Activated T-helper 9 cell treated with anti-CD3 and anti-CD28 coated beads, Interleukin-2, amount 50 U/mL, for 16 hours (primary cell): ENCODE data around the gene COMMD1.
"Not testable (repeated sequence)": the region's sequence is repeated elsewhere in the genome, so short reads cannot be mapped to it uniquely, and the experiment has no call there.

ENCODE experiments used
- DNase-seq: peaks from one replicate; pipeline ENCODE4 v3.0.0-alpha.2; 2020; ENCODE audit warnings: low read depth

COMMD1 gene

DNA sequence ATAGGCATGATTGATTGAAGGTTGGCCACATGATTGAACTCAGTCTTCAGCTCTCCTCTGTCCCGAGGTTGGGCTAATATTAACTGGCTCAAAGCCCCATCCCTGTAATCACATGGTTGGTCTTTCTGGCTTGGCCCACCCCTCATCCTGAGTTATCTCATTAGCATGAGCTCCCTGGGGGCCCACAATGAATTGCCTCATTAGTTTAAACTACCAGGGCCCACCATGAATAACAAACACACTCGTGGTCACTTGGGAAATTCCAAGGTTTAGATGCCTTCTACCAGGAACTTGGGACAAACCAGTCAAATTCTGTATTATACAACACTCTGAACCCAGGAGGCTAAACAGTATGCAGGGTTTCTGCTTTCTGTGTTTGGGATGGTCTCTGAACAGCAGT is 168.8 kb downstream of the COMMD1 start:
- no peak for DNase-seq

DNA sequence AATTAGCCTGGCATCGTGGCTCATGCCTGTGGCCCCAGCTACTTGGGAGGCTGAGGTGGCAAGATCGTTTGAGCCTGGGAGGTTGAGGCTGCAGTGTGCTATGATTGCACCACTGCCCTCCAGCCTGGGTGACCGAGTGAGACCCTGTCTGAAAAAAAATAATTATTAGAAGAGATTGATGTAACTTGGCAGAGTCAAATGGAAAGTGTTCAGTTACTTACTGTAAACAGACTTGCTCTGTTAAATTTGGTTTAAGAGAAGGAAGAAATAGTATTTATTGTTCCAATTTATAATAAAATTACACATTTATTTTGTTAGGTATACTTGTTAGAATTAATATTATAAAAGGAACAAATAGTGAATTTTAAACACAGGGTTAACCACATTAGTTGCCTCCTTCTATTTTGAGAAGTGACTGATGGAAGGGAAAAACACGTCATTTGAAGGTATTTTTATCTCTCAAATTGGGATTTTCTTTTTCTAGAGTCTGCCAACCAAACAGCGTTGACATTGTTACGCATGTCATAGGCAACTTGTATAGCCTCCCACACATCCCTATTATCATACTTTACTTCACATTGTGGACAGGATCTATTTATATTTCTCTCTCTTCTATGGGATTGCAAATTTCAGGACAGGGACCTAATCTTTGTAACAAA is 171.6 kb downstream of the COMMD1 start:
- no peak for DNase-seq

DNA sequence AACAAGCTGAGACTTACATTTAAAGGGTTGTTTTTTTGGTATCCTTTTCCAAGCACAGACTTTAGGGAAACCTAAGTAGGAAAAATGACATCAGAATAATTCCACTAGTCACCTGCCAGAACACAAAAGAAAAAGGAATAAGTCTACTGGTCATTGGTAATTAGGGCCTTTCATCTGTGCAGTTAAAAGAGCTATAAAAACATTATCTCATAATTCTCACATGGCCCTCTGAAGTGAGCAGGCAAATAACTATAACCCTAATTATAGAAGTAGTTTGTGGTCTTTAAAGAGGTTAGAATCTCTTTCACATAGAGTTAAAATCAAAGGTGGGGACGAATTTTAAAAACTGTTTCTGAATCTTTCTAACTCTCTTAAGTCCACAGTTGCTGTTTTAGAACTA is 179.3 kb downstream of the COMMD1 start:
- no peak for DNase-seq

DNA sequence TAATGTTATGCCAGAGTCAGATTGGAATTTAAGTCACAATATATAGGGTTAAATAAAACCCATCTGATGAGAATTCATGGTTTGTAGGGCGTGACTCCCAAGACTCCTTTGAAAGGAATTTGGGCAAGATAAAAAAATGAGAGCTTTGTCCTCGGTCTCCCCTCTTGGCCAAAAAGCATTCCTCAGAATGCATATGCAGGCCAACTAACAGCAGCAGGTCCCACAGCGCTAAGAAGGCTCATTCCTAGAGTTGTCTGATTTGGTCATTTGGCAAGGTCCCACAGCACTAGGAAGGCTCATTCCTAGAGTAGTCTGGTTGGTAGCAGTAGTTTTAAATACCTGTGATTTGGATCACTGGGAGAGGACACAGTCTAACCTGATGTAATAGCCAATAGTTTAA is 184.2 kb downstream of the COMMD1 start:
- DNase-seq, result no peak

DNA sequence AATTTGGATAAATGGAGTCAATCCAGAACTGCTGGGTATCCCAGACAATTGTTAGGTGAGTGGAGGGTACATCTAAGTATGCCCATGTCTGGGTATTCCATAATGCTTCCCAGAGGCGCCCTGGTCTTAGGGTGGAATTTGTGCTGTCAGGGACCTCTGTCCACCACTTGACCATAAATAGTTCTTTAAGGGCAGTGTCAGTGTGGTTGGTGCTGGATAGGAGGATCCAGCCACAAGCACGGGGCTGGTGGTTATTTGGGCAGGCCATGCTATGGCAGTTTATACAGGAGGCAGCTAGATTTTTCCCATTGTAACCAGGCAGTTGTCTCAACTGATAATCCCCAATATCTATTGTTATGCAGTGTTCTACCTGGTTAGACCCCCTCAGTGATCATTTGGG is 186.0 kb downstream of the COMMD1 start:
- no peak for DNase-seq

DNA sequence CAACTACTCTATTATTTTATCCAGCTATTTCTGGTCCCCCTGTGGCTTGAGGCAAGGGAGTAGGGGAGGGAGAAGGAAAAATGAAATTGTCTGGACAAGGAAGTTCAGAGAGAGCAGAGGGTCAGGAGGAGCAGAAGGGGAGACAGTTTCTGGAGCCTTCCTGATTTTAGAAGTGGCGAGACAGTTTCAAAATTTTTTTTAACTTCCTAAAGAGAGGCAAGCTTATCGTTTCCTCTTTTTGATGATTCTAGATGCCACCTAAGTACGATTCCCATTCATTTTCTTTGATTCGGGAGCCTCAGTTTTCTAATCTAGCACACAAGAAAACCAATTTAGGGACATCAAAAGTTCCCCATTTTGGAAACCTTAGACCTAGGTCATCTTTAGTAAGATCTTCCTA is 193.6 kb downstream of the COMMD1 start:
- DNase-seq, result no peak

DNA sequence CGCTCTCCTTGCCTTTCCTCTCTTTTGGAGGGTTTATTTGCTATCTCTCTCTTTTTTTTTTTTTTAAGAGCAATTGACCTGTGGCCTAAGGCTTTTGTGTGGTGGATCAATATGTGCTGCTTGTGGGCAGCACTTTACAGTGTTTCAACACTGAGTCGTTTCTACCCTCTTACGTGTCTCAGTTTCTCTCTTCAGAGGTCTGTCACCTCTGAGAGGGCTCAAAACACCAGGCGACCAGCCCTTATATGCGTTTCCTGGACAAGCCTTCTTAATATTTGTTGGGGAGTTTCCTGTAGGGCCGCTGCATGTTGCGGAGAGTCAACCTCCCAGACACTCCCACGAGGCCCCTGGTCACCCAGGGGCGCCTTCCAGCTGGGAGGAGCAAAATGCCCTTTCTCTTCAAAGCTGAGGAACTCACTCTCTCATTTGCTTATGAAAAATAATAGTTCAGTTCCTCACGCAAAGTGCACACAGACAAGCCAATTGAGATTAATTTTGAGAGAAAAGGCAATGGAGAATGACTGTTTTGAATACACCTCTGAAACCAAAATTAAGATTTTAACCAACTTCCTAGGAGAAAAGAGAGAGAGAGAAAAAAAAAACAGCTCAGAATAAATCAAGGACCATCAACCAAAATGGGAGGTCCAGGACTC is 194.2 kb downstream of the COMMD1 start:
- DNase-seq, result no peak

DNA sequence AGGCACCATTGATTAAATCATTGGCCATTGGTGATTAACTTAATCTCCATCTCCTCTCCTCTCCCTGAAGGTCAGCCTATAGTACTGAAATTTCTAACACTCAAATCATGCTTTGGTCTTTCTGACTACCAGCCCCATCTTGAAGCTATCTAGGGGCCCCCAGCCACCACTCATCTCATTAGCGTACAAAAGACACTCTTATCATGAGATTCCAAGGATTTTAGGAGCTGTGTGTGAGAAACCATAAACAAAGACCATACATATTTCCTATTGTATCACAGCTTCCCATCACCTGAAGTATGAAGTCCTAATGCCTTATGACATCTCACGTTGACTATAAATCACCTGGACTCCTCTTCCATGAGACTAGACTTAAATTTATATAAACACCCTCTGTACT is 196.4 kb downstream of the COMMD1 start:
- DNase-seq, result no peak

DNA sequence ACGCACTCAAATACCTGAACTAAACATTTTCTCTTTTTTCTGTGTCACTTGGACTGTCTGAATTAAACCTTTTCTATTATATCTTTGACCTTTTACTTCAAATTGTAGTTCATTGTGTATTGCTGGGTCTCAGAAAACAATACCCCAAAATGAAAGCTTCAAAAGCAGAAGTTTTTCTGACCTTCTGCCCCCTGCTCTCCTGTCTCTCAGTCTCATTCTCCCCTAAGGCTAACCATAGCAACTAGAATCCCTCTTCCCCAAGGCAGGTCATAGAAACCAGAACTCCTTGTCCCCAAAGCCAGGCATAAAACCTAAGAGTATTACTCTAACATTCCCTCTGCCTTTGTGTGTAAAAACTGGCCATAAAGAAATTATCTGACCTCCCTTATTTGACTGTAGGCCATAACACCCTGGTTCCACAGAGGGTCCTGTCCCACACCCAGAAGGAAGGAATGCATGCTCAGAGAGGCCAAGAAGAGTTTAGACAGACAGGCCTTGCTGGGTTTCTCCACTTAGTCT is 197.0 kb downstream of the COMMD1 start:
- no peak for DNase-seq

DNA sequence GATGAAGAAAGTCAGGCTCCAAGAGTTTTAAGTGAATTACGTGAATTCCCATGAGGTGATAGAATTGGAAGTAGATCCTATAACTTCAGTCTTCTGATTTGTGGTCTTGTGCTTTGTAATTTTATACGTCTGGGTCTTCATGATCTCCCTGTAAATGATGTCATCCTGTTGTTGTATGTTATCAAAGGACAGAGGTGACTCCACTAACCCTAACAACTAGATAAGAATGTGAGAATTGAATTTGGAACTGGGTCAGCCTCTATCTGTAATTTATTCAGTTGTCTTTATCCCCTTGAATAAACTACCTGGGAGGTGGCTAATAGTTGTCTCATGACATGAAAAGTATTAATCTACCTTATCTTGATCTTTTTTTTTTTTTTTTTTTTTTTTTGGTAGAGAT is 204.1 kb downstream of the COMMD1 start:
- DNase-seq, result no peak

DNA sequence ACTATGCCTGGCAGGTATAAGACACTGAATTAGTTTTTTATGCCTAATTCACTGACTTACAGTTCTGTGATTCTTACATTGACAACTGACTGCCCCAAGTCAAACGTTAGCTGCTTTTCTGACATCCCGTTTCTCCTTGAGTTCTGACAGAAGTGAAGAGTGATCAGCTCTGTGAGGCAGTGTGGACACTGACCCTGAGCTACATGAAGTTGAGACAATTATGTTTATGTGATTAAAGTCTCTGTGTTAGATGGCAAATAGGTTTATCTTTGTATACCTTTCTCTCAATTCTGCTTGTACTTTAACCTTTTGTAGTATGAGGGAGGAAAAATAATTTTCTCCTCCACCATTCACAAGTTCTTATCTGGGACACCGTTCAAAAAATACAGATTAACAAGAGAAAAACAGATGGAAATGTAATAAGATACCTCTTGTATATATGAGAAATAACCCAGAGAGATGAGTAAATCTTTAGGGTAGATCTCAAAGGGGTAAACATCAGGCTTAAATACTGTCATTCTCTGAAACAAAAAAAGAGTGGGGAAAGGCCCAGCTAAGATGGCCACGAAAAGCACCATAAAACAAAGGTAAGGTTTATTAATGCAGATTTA is 205.0 kb downstream of the COMMD1 start:
- DNase-seq, result no peak

DNA sequence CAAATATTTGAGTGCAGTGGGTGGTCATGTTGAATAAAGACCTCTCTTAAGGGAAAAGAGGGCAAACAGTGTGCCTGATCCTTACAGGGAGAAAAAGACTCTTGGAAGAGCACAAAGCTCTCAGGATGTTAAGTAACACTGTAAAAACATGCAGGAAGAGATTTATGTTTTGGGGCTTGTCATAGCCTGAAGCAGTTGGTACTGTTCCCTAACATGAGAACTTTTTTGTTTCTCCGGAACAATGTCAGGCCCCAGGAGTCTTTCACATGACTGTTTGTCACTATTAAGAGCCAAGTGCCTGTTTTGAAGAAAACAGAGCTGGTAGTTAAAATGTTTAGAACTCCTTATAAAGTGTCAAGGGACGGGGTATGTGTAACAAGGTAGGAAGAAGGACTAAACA is 206.7 kb downstream of the COMMD1 start:
- DNase-seq, result no peak

DNA sequence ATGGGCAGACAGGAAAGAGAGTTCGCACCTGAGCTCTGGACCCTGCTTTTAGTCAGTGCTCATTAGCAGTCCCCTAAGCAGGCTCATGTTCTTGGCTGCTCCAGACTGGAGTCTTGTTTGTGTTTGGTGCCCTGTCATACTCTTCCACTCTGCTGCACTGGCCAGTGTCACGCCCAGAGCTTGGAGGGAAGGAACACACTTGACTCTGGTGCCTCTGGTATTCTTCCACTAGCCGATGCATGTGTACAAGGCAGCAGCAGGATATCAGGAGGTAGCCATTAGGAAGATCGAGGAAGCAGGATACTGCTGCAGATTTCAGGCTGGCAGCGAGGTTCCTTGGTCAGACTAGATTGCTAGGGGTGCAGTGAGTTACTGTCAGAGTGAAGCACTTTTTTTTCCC is 209.1 kb downstream of the COMMD1 start:
- no peak for DNase-seq

DNA sequence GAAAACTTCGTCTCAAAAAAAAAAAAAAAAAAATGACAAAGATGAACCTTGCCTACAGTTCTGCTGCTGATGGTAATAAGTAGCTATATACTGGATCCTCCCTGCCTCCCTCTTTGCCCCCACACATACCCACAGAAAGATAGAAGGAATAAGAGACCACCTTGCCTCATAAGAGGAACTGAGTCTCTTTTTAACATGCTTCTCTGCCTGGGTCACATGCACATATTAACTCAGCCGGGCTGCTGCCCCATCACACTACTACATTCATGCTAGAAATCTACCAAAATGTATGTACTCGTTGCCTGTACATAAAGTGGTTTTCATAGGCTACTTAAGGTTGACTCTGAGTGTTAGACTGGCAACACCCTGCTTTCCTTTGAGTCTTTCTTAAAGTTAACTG is 211.5 kb downstream of the COMMD1 start:
- no peak for DNase-seq

DNA sequence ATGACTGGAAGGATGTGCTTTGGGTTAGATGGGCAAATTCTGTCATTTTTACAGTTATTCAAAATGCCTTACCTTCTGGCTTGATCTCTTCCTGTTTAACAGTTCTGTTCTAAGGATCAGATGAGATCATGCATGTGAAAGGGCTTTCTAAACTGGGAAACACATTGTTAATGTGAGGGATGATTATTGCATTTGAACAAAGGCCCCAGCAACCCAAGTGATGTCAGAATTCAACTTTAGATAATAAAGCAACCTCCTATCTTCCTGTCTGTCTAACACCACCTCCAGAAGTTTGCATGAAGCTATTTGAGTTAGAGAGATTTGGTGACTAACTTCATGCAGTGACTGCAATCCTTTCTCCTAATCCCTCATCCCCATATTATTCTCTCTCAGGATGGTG is 212.7 kb downstream of the COMMD1 start:
- DNase-seq, result no peak

DNA sequence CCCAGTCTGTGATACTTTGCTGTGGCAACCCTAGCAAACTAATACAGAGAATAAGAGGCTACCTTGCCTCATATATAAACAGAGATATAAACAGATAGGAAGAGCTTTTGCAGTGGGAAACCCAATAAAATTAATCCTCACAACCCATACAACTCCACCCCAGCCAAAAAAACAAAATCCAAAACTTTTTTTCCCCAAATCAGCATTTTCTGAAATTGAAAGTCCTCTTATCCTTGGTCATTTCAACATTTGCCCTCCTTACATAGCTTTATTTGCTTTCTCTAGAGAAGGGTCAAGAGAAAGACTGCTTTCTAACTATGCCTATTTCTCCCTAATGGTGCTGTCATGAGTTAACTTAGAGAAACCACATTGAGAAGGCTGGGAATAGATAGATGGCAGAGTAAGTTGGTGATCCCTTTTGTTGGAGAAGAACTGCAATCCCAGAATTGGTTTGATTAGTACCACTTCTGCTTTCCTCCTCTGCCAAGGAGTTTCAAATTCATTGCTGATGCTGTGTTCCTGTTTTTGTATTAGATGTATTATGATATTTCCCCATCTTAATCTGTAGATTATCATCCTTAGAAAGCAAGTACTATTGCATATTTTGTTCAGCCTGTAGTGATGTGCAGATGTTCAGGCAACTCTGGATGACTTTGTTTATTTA is 214.0 kb downstream of the COMMD1 start:
- DNase-seq, result no peak

DNA sequence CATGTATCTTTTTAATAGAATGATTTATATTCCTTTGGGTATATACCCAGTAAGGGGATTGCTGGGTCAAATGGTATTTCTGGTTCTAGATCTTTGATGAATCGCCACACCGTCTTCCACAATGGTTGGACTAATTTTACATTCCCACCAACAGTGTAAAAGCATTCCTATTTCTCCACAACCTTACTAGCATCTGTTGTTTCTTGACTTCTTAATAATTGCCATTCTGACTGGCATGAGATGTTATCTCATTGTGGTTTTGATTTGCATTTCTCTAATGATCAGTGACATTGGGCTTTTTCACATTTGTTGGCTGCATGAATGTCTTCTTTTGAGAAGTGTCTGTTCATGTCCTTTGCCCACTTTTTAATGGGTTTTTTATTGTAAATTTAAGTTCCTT is 220.8 kb downstream of the COMMD1 start:
- DNase-seq, result not testable (repeated sequence)

DNA sequence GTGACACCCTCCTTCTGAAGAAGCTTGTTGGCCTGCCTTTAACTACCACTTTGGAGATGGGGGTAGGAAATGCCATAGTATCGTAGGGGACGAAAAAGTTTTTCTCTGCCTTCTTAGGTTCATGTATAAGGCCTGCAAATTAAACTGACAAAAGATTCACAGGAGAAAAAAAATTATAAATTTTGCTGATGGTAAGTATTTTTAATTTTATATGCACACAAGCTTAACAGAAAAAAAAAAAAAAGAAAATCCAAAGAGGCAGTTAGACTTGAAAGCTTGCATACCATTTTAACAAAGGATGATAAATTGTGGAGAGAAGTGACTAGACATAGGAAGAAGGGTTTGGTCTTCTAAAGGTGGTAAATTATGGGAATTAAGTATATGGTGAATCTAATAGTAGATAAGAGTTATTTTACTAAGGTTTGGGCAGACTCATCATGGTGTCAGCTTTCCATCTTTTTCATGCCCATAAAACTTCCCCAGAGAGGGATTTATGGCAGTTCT is 227.9 kb downstream of the COMMD1 start:
- DNase-seq, result no peak

DNA sequence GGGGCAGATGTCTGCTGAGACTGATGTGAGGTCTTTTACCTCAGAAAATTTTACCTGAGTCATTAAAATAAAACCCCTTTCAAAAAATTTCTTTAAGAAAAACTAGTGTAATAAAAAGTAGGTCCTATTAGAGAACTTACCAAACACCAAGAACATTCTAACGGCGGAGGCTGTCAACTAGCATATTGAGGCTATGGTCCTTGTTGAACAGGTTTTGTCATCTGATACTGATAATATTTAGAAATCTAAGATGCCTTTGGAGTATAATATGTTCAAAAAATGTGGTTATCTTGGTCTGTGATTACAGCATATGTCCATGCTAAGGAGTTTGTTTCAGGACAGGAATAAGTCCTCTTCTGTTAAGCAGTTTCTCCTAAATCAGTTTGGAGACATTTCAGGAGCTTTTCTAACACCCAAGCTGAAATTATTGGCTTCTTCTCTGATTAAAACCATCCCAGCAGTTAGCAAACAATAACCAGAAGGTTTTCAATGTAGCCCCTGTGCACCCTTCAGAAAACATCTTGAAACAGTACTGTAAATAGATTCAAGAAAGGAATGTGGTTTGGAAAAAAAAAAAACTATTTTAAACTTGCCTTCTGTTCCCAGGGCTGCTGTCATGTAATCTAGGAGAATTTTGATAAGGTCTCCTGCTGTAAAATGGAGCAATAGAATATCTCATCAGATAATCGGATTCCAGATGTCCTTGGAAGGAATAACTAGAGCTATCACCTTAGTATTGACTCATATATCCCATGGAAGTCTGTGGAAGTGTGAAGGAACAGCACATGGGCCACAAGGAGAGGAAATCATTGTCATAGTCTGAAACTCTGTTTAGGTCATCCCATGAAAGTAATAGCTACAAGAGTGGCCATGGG is 231.7 kb downstream of the COMMD1 start:
- DNase-seq, result no peak

DNA sequence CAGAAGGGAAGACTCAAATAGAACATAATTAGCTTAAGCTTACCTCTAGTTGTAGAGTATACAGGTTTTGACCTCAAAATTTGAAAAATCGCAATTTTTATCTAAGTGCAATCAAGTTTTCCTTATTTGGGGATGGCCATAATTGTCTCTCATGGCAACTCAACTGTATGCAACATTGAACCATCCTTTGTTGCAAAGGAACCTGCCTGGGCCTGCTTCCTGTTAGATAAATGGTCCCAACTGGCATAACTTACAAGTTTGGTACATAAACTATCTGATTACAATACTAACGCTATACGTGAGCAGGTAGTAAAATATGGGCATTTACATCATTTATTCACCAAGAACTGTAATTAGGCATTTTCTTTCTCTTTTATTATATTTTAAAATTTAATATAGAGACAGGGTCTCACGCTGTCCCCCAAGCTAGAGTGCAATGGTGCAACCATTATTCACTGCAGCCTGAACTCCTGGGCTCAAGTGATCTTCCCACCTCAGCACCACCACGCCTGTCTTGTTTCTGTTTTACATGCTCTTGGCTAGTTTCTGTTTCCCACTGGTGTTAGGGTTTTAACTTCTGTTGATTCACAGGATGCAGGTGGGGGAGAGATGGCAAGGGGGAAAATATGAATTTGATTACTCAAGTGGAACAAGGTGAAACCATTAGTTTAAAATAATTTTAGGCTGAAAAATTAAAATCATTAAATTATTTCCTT is 235.1 kb downstream of the COMMD1 start:
- DNase-seq, result no peak

DNA sequence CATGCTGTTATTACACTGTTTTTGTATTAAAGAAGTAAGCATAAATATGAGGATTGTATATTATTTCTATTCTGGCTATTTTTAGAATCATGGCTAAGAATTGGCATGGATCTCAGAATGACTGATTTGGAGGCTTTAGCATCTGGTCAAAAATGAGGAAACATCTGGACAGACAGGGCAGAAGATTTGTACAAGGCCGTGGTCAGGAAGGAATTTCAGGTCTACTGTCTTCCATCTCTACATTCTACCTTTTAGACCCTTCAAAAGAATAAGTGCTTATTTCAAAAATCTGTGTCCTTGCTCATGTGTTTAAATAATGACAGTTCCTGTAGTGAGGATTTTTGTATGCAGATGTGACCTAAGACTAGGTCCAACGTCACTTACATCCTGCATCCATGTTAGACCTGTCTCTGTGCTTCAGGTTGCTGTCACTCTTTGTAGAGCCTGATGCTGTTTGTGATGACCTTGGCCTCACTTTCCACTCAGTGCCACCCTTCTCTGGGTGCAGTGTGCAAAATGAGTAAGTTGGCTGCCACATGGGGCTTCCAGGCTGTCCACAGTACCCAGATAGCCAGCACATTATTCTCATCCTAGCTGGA is 235.8 kb downstream of the COMMD1 start:
- DNase-seq, result no peak
